ENCODE measurements around the gene ARPP19.
"Not testable (repeated sequence)": the region's sequence is repeated elsewhere in the genome, so short reads cannot be mapped to it uniquely, and the experiment has no call there.

Gene ARPP19, protein sequence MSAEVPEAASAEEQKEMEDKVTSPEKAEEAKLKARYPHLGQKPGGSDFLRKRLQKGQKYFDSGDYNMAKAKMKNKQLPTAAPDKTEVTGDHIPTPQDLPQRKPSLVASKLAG

DNA sequence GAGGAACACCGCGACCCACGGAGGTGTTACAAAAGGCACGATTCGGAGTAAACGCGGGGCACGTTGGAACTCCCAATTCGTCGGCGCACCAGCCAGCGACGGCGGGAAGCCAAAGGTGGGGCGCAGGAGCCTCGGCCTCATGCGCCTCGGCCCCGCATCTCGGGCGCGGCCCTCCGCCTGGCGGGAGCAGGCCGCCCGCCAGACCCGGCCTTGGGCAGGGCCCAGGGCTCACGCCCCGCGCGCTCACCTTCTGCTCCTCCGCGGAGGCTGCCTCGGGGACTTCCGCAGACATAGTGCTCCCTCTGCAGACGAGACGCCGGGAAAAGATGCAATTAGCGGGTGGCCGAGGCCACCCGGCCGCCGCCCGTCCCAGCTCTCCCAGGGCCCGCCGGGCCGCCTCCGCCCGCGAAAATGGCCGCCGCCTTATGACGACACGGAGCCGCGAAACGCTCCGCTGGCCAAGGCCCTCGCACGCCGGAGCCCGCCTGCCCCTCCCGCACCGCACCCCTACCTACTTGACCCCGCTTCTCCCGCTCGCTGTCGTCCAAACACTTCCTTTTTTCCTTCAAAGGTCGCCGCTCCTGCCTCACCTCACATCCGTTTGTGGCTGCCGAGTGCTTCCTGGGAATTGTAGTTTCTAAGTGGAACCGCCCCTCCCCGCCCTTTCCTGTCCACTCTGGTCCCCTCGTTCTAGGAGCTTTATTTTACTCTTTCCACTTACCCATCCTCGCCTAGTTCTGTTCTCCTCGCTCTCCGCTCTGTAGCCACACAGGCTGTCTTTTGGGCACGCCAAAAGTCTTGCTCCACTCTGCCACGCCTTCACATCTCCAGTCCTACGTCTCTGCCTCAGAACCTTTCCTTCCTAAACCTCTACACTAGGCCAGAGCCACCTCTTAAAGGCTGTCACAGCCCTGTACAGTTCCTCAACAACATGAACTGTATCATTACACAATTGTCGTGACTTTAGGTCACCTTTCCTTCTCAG is at the start of gene ARPP19:
Gene ARPP19, minus strand, starts transcription at position 430 of the 985 bp plus-strand sequence. Its CDS starts 138 bp downstream, at position 292.
- peak; percentile 96 for DNase-seq (ENCODE audit: low spot score)

DNA sequence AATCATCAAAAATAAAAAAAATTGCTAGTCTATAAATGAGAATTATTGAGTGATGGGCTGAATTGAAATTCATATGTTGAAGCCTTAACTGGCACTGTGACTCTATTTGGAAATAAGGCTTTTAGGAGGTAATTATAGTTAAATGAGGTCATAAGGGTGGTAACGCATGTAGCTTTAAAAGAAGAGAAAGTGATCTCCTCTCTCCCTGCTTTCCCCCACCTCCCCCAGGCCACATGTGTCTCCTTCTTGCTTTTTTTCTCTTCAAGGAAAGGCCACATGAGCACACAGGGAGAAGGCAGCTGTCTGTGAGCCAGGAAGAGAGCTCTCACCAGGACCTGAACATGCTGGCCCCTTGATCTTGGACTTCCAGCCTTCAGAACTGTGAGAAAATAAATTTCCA is 48.2 kb upstream of the ARPP19 start:
- no peak for DNase-seq (ENCODE audit: low spot score)

DNA sequence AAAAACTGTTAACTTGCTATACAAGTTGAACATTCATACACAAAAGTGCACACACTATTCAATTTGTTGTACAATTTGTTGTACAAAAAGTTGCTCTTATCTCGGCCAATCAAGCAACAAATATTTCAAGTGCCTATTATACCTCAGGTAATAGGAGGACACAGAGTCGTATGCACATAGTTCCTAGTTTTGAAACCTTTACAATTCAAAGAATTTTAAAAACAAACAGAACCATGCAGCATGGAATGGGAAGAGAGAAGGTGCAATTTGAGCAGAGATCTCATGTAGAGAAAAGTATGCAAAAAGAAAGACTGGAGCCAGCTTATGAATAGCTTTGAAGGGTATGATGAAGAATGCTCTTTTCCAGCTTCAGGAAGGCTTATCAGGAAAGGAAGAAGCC is 46.5 kb upstream of the ARPP19 start:
- DNase-seq (ENCODE audit: low spot score), result no peak

DNA sequence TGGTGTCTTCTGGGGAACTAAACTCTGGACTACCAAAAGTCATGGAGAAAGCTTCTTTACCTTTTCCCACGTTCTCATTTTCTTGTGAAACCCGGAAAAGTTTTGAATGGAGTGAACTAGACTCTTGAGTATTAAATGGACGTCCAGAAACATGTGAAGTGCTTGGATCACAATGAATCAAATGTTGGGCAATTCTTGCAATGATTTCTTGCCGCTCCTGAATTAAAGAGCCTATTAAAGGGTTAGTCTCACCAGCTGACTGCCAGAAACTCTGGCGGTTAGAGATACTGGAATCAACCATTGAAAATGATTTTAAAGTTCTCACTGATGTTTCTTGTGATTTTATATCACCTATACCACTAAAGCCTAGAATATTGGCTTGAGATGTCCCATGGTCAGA is 40.8 kb upstream of the ARPP19 start:
- DNase-seq (ENCODE audit: low spot score), result no peak

DNA sequence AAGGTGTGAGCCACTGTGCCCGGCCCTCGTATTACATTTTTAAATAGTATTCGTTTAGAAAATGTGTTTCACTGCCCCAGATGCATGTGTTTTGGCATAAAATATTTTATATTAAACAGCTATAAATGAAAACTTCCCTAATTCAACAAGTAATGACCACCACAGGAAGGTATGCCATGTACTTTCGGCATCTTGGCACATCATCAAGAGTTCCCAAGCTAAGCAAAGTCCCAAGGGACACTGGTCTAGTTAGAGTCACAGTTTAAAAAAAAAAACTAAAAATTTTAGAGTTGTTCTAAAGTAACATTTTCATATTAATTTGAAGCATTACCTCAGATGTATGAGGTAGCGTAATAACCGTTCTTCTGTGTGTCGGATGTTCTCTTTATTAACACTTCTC is 15.6 kb upstream of the ARPP19 start:
- no peak for DNase-seq (ENCODE audit: low spot score)

DNA sequence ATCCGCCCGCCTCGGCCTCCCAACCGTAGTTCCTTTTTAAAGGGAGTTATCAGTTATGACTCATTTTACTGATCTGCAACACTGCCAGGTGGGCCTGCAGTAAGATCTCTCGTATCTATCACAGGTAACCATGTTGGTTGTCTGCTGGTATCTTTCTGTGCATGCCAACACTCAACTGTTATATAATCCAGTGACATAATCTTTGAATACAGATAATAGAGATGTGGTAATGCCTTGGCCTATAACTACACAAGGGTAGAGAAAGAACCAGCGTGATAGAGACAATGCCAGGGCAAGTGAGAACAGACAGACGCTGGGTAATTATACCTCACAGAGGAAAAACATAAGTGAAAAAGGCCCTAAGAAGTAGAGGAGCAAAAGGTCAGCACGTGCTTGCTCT is 11.0 kb upstream of the ARPP19 start:
- DNase-seq (ENCODE audit: low spot score), result no peak

DNA sequence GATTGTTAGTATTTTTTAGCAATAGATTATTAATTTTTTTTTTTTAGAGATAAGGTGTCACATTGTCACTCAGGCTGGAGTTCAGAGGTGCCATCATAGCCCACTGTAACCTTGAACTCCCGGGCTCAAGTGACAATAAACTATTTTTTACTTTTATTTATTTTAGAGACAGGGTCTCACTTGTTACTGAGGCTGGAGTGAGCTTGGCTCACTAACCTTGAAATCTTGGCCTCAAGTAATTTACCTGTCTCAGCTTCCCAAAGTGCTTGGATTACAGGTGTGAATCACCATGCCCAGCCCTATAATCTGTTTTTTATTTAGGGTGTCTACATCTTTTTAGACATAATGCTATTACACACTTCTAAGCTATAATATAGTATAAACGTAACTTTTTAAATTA is 7.9 kb upstream of the ARPP19 start:
- no peak for DNase-seq (ENCODE audit: low spot score)

DNA sequence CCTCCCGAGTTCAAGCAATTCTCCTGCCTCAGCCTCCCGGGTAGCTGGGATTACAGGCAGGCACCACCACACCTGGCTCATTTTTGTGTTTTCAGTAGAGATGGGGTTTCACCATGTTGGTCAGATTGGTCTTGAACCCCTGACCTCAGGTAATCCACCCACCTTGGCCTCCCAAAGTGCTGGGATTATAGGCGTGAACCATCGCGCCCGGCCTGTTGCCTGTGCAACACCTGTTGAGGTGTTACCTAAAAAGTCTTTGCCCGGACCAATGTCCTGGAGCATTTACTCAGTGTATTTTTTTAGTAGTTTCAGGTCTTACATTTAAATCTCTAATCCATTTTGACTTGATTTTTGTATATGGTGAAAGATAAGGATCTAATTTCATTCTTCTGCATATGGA is 6.7 kb upstream of the ARPP19 start:
- DNase-seq (ENCODE audit: low spot score), result not testable (repeated sequence)

DNA sequence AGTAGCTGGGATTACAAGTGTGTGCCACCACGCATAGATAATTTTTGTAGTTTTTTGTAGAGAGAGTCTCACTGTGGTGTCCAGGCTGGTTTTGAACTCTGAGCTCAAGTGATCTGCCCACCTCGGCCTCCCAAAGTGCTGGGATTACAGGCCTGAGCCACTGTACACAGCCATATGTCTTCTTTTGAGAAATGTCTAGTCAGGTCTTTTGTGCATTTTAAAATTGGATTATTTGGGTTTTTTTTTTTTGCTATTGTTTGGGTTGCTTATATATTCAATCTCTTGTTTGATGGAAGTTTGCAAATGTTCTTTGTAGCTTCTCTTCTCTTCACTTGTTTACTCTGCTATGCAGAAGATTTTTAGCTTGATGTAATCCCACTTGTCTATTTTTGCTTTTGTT is 6.2 kb upstream of the ARPP19 start:
- no peak for DNase-seq (ENCODE audit: low spot score)

DNA sequence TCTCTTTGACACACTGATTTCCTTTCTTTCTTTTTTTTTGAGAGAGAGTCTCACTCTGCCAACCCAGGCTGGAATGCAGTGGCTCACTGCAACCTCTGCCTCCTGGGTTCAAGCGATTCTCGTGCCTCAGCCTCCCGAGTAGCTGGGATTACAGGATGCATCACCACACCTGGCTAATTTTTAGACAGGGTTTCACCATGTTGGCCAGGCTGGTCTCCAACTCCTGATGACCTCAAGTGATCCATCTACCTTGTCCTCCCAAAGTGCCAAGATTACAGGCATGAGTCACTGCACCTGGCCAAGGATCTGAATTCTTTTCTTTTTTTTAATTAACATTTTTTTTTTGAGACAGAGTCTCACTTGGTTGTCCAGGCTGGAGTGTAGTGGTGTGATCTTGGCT is 5.8 kb upstream of the ARPP19 start:
- peak; percentile 75 for DNase-seq (ENCODE audit: low spot score)

DNA sequence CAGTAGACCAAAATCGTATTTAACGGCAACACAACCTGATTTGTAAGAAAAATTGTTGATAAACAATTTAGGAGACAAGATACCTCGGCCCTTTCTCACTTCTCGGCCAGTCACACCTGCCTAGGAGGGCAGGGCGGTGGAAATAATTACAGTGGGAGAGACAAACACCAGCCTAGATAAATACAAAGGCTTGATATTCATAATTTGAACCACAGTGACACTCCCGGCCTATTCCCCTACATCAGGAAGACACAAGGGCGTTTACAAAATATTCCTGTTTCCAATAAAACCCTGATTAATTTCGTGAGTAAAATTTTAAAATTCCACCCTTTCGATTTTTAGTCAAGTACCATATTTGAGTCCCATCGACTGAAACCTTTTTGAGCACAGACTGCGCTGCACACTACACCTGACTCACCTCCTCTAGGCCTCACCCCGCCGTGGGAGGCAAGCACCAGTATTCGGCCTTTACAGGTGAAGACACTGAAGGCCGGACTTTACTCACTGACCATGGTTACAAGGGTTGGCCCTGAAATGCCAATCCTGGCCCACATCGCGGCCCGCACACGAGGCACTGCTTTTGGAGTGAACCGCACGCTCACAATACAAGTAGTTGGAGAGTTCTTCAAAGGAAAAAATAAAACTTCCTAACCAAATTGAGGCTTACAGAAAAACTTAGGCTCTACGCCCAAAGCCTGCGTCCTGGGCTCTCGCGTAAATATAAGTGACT is 794 bp downstream of the ARPP19 start:
- DNase-seq (ENCODE audit: low spot score), result peak; percentile 77

DNA sequence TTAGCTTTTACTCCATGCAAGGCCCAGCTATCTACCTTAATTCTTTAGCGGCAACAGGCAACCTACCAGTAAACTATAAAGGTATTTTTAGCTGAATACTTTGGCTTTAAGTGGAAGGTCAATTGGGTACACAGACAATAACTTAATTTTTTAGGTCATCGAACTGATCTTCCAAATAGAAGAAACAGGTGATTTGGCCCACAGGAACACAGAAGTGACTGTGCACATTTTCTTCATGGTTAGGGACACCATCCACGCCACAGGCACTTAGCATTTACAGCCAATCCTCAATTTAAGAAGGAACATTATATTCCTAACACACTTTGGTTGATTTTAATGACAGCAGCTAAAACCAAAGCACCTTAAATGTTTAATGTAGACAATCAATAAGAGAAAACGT is 1.9 kb downstream of the ARPP19 start:
- no peak for DNase-seq (ENCODE audit: low spot score)

DNA sequence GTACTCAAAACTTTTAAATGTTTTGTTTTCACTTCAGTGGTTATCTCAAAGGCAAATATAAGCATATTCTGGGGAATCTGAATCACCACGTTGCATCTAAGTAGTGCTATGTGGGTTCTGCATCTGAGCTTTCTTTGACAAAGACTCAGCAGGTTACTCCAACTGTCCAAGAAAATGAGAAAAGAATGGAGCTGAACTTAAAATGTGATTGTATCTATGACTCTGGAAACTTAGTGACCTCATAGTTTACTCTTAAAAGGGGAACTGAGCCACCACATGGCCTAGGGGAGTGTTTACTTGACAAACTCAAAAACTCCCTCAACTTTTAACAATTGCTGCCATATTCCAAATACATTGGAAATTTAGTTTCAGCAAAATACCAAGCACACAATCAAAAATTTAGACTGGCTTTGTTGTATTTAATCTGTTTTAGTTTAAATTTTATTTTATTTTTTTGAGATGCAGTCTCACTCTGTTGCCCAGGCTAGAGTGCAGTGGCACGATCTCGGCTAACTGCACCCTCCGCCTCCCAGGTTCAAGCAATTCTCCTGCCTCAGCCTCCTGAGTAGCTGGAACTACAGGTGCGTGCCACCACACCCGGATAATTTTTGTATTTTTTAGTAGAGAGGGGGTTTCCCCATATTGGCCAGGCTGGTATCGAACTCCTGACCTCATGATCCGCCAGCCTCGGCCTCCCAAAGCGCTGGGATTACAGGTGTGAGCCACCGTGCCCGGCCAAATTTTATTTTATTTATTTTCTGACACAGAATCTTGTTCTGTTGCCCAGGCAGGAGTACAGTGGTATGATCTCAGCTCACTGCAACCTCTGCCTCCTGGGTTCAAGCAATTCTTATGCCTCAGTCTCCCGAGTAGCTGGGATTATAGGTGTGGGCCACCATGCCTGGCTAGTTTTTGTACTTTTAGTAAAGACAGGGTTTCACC is 3.1 kb downstream of the ARPP19 start:
- DNase-seq (ENCODE audit: low spot score), result not testable (repeated sequence)

DNA sequence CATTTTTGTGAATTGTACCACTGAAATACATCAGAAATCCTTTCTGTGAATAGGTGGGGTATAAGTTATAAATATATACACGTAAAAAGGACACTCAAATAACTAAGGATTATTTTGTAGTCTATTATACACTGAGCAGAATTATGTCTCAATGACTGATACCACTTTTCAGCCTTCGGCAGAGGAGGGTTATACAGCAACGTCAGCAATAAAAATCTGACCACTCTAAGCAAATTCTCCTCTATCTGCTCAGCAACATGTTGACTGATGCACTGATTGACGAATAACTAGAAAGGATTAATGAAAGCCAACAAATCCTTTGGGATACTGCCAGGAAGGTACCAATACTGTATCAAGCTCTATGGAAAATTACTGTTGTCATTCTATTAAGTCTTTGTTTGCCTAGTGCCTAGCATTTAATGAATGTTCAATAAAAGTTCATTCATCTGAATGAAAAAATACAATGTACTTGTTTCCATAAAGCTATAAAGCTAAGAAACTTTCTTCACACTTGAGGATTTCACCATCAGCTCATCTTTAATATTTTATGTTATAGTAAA is 5.2 kb downstream of the ARPP19 start:
- DNase-seq (ENCODE audit: low spot score), result no peak

DNA sequence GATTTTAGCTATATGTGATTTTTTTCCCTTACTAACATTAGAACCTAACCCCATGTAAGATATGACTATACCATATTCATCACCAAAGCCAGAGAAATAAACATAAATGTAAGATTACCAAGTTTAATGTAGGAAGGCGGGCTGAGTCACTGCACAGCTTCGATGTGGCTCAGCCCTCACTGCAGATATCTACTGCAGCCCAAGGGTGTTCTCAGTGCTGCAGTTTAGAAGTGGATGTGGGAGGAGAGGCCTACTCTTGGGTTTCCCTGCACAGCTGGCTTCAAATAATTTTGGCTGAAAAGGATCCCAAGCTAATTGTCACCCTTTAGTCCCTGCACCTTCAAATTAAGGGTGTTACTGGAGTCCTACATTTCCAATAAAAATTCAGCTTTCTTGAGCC is 9.3 kb downstream of the ARPP19 start:
- no peak for DNase-seq (ENCODE audit: low spot score)

DNA sequence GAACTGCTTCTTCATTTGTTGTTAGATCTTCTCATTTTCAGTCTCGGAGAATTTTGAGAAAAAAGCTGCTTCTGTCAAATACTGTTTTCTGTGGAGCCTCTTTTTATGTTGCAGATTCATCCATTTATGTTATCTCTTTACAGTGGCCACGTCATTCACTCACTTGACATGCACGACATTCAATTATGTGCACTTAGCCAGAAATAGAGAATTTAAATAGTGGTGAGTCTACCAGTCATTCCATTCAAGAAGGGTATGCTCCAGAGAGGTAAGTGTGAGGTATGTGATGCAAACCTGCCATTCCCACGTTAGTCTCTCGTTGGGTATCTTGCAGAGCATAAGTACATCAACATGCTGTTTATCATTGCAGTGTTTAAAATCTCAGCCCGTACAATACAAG is 9.8 kb downstream of the ARPP19 start:
- no peak for DNase-seq (ENCODE audit: low spot score)

DNA sequence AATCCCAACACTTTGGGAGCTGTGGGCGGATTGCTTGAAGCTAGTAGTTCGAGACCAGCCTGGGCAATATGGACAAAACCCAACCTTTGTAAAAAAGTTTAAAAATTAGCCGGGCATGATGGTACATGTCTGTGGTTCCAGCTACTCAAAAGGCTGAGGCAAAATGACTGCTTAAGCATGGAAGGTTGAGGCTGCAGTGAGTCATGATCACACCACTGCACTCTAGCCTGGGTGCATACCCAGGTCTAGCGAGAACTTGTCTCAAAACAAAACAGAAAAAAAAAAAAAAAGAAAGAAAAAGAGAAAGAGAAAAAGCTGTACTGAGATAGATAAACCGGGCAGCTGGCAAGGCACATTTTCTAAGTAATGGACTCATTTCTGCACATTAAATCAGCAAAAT is 10.6 kb downstream of the ARPP19 start:
- peak; percentile 90 for DNase-seq (ENCODE audit: low spot score)

DNA sequence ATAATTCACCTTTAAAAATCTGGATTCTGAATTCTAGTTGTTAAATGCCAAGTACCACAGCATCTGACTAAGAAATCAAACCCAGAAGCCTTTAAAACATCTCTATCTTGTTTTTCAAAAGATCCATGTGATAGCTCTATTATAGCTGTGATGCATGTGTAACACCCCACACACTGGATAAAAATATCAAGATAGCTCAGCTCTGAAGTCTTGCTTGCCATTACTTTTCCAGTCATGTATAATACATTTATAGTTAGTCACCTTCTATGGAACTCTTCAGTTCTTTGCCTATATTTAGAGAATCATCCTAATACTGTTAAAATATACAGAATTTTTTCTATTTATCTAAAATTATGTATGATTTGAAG is 11.6 kb downstream of the ARPP19 start:
- no peak for DNase-seq (ENCODE audit: low spot score)

DNA sequence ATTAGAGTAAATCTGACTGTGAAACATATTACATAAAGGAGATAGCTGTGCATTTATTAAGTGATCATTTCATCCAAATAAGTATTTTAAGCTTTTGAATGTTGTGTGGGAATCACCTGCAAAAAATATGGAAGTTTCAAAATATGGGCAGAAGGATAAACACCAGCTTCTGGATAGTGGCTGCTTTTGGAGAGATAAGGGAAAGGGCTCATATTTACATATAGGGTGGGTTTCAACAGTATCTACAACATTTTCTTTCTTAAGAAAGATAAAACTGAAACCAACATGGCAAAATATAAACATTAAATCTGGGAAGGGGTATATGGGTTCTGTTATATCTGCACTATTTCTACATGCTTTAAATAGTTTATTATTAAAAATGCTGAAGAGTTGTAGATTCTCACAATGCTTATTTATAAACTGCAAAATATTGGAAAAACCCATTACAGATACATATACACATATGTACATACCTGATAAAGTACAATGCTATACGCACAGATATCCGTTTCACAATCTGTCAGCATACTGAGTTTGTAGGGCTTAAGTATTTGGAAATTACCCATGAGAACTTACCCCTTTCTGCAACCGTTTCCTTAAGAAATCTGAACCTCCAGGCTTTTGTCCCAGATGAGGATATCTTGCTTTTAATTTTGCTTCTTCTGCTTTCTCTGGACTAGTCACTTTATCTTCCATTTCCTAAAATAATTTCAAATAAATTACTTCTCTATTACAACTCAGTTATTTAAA is 12.1 kb downstream of the ARPP19 start:
- no peak for DNase-seq (ENCODE audit: low spot score)

DNA sequence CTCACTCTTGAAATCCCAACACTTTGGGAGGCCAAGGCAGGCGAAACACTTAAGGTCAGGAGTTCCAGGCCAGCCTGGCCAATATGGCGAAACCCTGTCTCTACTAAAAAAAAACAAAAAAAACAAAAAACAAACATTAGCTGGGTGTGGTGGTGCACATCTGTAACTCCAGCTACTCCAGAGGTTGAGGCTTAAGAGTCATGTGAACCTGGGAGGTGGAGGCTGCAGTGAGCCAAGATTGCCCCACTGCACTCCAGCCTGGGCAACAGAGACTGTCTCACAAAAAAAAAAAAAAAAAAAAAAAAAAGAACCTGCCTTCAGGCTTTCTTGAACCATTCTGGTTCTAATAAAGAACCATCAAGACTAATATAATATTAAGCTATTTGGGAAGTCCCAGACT is 16.5 kb downstream of the ARPP19 start:
- no peak for DNase-seq (ENCODE audit: low spot score)

DNA sequence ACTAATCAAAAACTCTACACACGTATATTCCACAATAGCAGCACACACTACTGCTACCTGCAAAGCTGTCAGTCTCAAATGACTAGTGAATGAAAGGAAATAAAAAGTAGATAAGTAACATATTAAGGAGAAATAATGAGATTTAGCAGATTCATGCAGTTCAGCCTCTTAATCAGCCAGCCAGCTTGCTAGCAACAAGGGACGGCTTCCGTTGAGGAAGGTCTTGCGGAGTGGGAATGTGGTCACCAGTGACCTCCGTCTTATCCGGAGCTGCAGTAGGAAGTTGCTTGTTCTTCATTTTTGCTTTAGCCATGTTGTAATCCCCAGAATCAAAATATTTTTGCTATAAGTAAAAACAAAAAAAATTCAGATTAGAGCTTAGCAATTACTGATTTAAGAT is 17.1 kb downstream of the ARPP19 start:
- peak; percentile 20 for DNase-seq (ENCODE audit: low spot score)
